ENCODE data around the gene ZNF804A.

Gene ZNF804A

GRCh38 chr2:184945824-184946223 is 347.5 kb downstream of the ZNF804A start:
- DNase-seq = no peak

- DNase-seq = no peak
These were observed 358.5 kb downstream of the ZNF804A start for GRCh38 chr2:184956856-184957255.

GRCh38 chr2:184971546-184972068 is 373.3 kb downstream of the ZNF804A start:
- no peak for DNase-seq

Data from activated CD4-positive, alpha-beta T cell treated with anti-CD3 and anti-CD28 coated beads, Interleukin-2, Interleukin-6, amounts not matched to agents 100 ng/mL and 50 ng/mL, durations not matched to agents 16 hours and 8 hours (primary cell).